ENCODE data around the gene LAMC2. TPM values are rescaled to one million over a fixed set of nuclear protein-coding genes. Genes with fewer than 3 reads are reported as not detected.
"Not testable (repeated sequence)": the region's sequence is repeated elsewhere in the genome, so short reads cannot be mapped to it uniquely, and the experiment has no call there.

The LAMC2 gene
- polyA plus RNA-seq, 12 donors: 2.2 to 12.9 (median 3.0) TPM; not detected in 1

GRCh38 chr1:183238071-183238470 is 52.0 kb downstream of the LAMC2 start:
- DNase-seq: no peak

GRCh38 chr1:183239220-183239742 is 53.2 kb downstream of the LAMC2 start:
- no peak for DNase-seq

- DNase-seq: peak; percentile 82
These were observed 53.9 kb downstream of the LAMC2 start for GRCh38 chr1:183239793-183240525.

GRCh38 chr1:183240526-183240825 is 54.4 kb downstream of the LAMC2 start:
- DNase-seq: no peak

- DNase-seq: not testable (repeated sequence)
These were observed 54.8 kb downstream of the LAMC2 start for GRCh38 chr1:183240853-183241252.

GRCh38 chr1:183241471-183241870 is 55.4 kb downstream of the LAMC2 start:
- no peak for DNase-seq

GRCh38 chr1:183242556-183242955 is 56.5 kb downstream of the LAMC2 start:
- DNase-seq: no peak

- DNase-seq: no peak
These were observed 57.3 kb downstream of the LAMC2 start for GRCh38 chr1:183243161-183244050.

GRCh38 chr1:183244466-183244865 is 58.4 kb downstream of the LAMC2 start:
- peak; percentile 82 for DNase-seq

- no peak for DNase-seq
These were observed 59.3 kb downstream of the LAMC2 start for GRCh38 chr1:183245357-183245756.

- no peak for DNase-seq
These were observed 60.4 kb downstream of the LAMC2 start for GRCh38 chr1:183246436-183246835.

- no peak for DNase-seq
These were observed 61.0 kb downstream of the LAMC2 start for GRCh38 chr1:183247066-183247465.

GRCh38 chr1:183247484-183247883 is 61.4 kb downstream of the LAMC2 start:
- no peak for DNase-seq

GRCh38 chr1:183247931-183248330 is 61.9 kb downstream of the LAMC2 start:
- DNase-seq: no peak

- no peak for DNase-seq
These were observed 63.1 kb downstream of the LAMC2 start for GRCh38 chr1:183248989-183249691.

- no peak for DNase-seq
These were observed 63.9 kb downstream of the LAMC2 start for GRCh38 chr1:183249941-183250452.

GRCh38 chr1:183251101-183251958 is 65.3 kb downstream of the LAMC2 start:
- no peak for DNase-seq

- DNase-seq: no peak
These were observed 65.9 kb downstream of the LAMC2 start for GRCh38 chr1:183251959-183252450.

- no peak for DNase-seq
These were observed 69.0 kb downstream of the LAMC2 start for GRCh38 chr1:183255073-183255472.

GRCh38 chr1:183259924-183260323 is 73.9 kb downstream of the LAMC2 start:
- DNase-seq: no peak
